ENCODE data around the gene RPS2.
"Not testable (repeated sequence)": the region's sequence is repeated elsewhere in the genome, so short reads cannot be mapped to it uniquely, and the experiment has no call there.

RPS2 gene

GRCh38 chr16:1964506-1965395, at the start of gene RPS2:
RPS2 (minus strand) TSS chr16:1964826; CDS start chr16:1964625, 201 bp downstream.
- DNase-seq = peak; percentile 99

DNA sequence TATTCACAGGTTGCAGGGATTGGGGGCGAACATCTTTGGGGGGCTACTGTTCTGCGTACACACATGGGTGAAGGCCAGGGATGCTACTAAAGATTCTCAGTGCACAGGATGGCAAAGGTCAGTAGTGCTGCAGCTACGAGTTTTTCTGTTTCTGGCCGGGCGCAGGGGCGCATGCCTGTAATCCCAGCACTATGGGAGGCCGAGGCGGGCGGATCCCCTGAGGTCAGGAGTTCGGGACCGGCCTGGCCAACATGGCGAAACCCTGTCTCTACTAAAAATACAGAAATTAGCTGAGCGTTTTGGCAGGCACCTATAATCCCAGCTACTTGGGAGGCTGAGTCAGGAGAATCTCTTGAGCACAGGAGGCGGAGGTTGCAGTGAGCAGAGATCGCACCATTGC, 48.9 kb upstream of the RPS2 start:
- DNase-seq = no peak

- not testable (repeated sequence) for DNase-seq
These were observed 47.1 kb upstream of the RPS2 start for GRCh38 chr16:2011726-2012125.

DNA sequence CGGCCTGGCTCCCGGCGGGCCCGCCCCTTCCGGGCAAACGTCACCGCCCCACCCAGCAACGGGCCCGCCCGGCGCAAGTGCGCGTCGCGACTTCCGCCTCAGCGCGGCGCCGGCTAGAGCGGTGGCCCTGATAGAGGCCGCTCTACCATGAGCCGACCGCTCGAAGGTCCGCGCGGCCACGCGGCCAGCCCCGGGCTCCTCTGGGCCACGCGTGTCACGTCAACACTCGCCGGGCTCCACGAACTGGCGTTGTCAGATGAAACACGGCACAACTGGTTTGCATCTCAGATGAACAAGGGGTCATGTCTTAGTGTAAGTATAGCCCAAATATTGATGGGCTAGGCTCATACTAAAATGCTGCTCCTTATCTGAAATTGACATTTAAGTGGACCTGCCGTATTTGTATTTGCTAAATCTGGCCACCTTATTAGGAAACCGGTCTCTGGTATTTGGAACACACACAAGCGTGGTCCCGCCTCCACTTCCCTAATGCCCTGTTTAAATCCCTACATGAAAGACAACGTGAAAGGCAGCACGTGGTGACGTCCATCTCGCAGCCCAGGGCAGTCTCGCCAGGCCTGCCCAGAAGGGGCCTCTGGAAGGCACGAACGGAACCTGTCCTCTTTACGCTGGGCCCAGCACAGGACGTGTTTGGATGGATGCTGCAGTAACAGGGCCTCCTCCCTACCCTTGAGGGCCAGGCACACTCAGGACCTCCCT, 45.3 kb upstream of the RPS2 start, which contains the start of gene ZNF598:
ZNF598 (minus strand) TSS at position 31 of the 720 bp plus-strand sequence.
- peak; percentile 90 for DNase-seq

DNA sequence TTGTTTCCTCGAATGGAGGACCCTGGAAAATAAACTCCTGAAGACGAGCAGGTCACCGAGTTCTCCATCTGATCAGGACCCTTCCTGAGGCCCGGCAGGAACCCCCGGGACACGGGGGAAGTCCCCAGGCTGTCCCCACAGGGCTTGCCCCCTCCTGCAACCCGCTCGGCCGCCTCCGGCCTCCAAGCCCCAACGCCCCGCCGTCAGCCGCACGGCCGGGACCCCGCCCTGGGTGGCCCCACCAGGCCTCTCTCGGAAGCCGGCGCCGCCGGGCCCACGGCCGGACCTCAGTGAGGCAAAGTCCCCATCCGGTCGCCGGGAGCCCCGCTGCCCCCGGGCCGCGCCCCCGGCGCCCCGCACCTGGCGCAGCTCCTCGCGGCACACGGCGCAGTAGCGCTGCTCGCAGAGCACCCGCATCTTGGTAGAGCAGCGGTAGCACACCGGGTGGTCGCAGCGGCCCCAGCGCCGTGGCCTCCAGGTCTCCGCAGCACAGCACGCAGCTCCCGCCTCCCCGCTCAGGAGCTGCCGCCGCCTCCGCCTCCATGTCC, 44.6 kb upstream of the RPS2 start:
- DNase-seq = no peak

DNA sequence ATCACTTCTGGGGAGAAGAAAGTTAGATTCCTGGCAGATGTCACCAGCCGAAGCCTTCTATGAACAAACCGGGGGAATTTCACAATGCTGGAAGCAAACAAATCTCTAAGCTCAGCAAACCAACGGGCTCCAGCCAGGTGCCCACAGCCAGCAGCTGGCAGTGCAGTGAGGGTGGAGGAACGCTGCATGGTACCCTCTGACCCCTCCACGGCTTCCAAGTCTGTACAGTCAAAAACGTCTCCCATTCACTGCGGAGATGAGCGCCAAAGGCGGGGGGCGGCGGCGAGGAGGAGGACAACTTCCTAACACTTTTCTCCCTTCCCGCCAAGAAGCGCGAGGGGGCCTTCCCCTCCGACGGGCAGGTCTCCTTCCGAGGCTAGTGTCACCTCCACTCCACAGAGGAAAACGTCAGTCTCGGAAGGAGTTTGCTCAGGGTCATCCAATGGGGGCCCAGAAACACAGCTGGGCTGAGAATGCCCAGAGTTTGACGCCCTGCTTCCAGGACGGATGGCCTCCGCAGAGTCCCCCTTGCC, 44.1 kb upstream of the RPS2 start:
- DNase-seq = peak; percentile 56

DNA sequence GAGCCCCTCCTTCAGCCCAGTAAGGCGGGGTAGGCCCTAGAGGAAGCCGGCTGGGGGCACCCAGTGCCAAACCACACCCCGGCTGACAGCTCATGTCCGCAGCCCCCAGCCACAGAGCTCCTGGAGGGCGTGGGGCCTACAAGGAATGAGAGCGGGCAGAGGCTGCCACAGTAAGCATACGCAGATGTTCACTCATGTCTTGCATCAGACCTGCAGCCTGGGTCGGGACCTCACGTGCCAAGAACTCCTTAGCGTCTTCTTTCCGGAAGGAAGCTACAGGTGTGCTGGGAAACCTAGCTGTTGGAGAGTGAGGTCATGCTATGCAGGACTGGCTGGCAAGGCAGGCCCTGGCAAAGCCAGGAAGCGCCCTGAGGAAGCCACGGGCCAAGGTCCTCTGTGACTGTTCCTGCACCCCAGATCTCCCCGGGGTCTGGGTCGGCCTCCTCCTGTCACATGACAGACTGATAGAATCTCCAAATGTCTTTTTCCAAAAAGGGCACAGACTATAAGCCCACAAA, 43.4 kb upstream of the RPS2 start:
- peak; percentile 85 for DNase-seq

DNA sequence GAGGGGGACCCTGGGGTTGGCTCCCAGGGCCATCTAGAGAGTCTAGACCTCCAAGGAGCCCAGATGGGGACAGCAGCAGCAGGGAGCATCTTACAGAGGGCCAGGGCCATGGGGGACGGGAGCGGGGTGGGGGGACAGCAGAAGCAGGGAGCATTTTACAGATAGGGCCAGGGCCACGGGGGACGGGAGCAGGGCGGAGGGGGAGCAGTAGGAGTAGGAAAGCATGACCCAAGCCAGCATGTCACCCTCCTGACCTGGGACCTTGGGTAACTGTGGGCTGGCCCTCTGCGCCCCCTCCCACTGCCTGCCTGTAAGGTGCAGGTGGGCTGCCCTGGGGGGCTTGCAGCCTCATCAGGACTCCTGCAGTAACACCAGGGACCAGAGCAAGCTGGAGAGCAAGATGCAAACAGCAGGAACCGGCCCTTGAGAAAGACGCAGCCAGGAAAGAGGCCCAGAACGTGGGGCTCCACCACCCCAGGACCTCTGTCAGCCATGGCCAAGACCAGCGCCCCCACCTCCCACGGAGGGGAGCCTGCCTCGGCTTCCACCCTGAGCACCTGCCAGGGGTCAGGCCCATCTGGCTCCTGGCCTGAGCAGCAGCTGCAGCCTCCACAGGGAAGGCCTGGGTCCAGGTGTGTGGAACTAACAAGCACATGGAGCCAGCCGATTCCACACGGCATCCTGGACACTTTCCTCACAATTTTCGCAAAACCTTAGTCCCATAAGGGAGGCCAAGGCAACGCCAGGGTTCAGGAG, 42.6 kb upstream of the RPS2 start:
- DNase-seq = no peak

DNA sequence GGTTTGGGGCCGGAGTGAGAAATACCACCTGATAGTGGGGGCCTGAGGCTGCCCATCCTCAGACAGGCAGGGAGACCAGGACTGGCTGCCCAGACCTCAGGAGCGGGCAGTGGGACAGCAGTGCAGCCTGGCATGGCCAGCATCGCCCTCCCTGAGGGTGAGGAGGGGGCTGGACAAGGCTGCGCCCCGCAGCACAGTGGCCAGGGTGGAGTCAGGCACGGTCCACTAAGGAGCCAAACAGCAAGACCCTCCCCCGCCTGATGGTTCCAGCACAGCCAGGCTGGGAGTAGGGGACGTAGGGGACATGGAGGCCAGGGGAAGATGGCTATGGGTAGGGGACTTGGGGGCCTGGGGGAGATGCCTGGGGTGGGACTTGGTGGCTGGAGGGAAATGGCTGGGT, 41.7 kb upstream of the RPS2 start:
- no peak for DNase-seq

GRCh38 chr16:2005646-2006045, 41.0 kb upstream of the RPS2 start:
- peak; percentile 87 for DNase-seq

GRCh38 chr16:2004795-2005517, 40.3 kb upstream of the RPS2 start:
- DNase-seq = no peak

- DNase-seq = peak; percentile 98
These were observed 39.4 kb upstream of the RPS2 start for GRCh38 chr16:2003827-2004641.

- no peak for DNase-seq
These were observed 38.7 kb upstream of the RPS2 start for GRCh38 chr16:2003231-2003826.

GRCh38 chr16:2002406-2003230, 38.0 kb upstream of the RPS2 start:
- DNase-seq = no peak

DNA sequence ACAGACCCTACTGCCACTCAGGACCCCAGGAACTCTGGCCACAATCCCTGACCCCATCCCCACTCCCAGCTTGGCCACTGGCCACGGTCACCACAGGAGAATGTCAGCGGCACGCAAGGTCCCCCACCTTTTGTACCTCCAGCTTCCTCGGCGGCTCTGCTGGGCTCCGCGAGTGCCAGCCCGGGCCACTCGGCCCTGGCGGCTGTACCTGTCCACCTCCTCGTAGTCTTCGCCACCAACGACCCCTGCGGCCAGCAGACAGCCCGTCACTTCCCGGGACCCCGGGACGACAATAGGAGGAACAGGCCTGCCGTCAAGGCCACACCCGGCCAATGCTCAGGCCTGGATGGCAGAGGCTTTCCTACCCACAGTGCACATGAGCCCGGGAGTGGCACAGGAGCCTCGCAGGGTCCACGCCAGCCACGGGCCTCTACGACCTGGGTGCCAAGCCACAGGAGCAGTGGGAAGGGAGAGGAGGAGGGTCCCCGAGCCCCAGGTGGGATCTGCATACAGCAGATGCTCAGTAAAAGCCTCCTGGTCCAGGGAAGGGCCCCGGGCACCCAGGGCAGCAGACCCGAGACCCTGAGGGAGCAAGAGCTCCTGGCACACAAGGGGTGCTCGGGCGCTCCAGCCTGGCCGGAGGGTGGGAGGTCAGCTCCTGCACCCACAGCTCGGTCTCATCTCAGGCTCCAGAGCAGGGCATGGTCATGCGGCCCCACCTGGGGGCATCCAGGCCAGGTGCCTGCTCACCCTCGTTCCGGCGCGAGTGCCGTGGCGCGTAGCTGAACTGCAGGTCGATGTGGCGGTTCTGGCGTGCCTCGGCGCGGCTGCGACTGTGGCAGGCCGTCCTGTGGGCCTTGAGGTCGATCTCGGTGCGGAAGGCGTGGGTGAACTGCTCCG, 37.1 kb upstream of the RPS2 start:
- DNase-seq = no peak

DNA sequence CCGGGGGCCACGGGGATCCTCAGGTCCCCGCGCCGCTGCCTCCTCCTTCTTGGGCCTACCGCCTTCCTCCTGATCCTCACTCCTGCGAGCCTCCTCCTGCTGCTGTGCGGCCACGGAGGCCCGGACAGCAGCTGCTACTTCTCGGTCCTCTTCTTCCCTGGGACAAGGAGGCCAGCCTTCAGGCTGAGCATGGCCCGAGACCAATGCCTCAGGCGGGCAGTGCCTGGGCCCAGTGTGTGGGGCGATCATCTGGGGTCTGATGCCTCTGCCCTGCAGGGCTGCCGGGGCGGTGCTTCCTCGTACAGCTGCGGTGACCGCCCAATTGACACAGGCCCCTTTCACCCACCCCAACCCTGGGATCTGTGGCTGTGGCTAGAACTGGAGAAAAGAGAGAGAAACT, 36.4 kb upstream of the RPS2 start:
- DNase-seq = no peak

DNA sequence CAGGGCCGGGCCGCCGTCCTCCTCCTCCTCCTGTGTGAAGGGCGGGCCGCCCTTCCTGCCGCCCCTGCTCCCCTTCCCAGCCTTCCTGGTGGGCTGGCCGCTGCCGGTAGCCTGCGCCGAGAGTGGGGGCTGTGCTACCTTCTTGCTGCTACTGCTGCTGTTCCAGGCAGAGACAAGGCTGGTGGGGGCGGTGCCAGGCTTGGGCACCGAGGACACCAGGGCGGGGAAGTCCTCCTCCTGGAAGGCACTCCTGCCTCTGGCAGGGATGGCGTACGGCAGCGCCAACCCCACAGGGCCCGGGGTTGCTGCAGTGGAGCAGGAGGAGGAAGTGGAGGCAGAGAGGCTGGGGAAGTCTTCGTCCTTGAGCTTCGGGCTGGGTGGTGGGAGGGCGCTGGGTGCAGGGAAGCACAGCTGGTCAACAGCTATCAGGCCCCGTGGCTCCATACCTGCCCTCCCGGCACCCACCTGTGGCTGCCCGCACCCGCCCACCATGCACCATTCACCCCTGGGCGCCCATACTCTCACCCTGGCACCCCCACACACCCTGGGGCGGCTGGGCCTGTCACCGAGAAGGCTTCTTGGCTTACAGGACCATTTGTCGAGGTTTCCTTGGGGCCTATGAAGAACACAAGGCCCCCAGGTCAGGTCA, 35.4 kb upstream of the RPS2 start:
- DNase-seq = no peak

Measured in hematopoietic multipotent progenitor cell treated with erythropoietin and hydrocortisone succinate and interleukin-3 and kit ligand, for 6 days (in vitro differentiated cells).